HEK293 (cell line): ENCODE measurements around the gene HOXD12.

Source experiments
- CTCF ChIA-PET: fragments of 350-600 bp; formaldehyde crosslinking; extraction: SDS; loops from one replicate; lab custom pipeline; 2021; ENCODE audit warnings: antibody characterized with exemption; lab: Yijun Ruan, JAX
- POLR2A ChIA-PET: fragments of 300-600 bp; formaldehyde crosslinking; extraction: SDS; loops from one replicate; lab custom pipeline; 2020; ENCODE audit warnings: antibody characterized with exemption, inconsistent platforms; lab: Yijun Ruan, JAX
- H3K27ac ChIP-seq: fragments of 200-500 bp; sonication (Bioruptor generic); 2 replicates; pipeline ENCODE4 v1.5.1; 2014; ENCODE audit warnings: low read depth, low read length, control low read depth, inconsistent platforms; ENCODE audit errors: extremely low read depth
- H3K36me3 ChIP-seq, 2 experiments: fragments of 200-500 bp in 1 of 2; sonication (Bioruptor generic) in 1 of 2; 1 replicate in 1 of 2; 2 replicates in 1 of 2; pipeline ENCODE4 v1.5.1; 2014 to 2017; ENCODE audit warnings: inconsistent platforms in 2 of 2, low read length in 2 of 2; ENCODE audit not compliant: control insufficient read depth in 2 of 2, insufficient read depth in 1 of 2
- H3K4me1 ChIP-seq: fragments of 200-500 bp; sonication (Bioruptor generic); 2 replicates; pipeline ENCODE4 v1.5.1; 2014; ENCODE audit warnings: mild to moderate bottlenecking, low read length, inconsistent platforms; ENCODE audit not compliant: control insufficient read depth, insufficient read depth
- H3K4me3 ChIP-seq: 2 replicates; pipeline ENCODE4 v1.5.1; 2011; ENCODE audit warnings: low read depth, mild to moderate bottlenecking, control low read depth, low read length, moderate library complexity
- H3K9me3 ChIP-seq: fragments of 200-500 bp; sonication (Bioruptor generic); 2 replicates; pipeline ENCODE4 v1.5.1; 2014; ENCODE audit warnings: low read depth, low read length, inconsistent platforms; ENCODE audit not compliant: control insufficient read depth, insufficient read depth
- GLIS2 ChIP-seq: fragments of 450-650 bp; formaldehyde crosslinking; IDR thresholded peaks from 2 replicates; pipeline ENCODE4 v1.5.1; 2016; ENCODE audit warnings: missing biosample characterization, missing genetic modification characterization
- KLF1 ChIP-seq: fragments of 450-650 bp; formaldehyde crosslinking; IDR thresholded peaks from 2 replicates; pipeline ENCODE4 v1.5.1; 2016; ENCODE audit warnings: missing biosample characterization, missing genetic modification characterization
- KLF16 ChIP-seq: fragments of 450-650 bp; formaldehyde crosslinking; IDR thresholded peaks from 2 replicates; pipeline ENCODE4 v1.5.1; 2017; ENCODE audit warnings: missing biosample characterization, missing genetic modification characterization
- KLF7 ChIP-seq: fragments of 450-650 bp; formaldehyde crosslinking; IDR thresholded peaks from 2 replicates; pipeline ENCODE4 v1.5.1; 2016; ENCODE audit warnings: missing biosample characterization, missing genetic modification characterization, borderline replicate concordance
- SCRT1 ChIP-seq: fragments of 450-650 bp; formaldehyde crosslinking; IDR thresholded peaks from 2 replicates; pipeline ENCODE4 v1.5.1; 2016; ENCODE audit warnings: missing biosample characterization, missing genetic modification characterization, borderline replicate concordance
- SETDB1 ChIP-seq: IDR thresholded peaks from one replicate; pipeline ENCODE4 v1.6.1; 2017; ENCODE audit warnings: mild to moderate bottlenecking, low read length, moderate library complexity, mixed read lengths; ENCODE audit not compliant: insufficient read length
- TCF7L2 ChIP-seq: IDR thresholded peaks from 2 replicates; pipeline ENCODE4 v1.6.1; 2011; ENCODE audit warnings: low read depth, mild to moderate bottlenecking, inconsistent platforms, low read length, moderate library complexity, borderline replicate concordance
- WT1 ChIP-seq: fragments of 450-650 bp; formaldehyde crosslinking; IDR thresholded peaks from 2 replicates; pipeline ENCODE4 v1.5.1; 2016; ENCODE audit warnings: missing biosample characterization, missing genetic modification characterization
- ZBTB1 ChIP-seq: fragments of 450-650 bp; formaldehyde crosslinking; IDR thresholded peaks from 2 replicates; pipeline ENCODE4 v1.5.1; 2016; ENCODE audit warnings: missing biosample characterization, missing genetic modification characterization
- ZBTB11 ChIP-seq: fragments of 450-650 bp; formaldehyde crosslinking; conservative IDR thresholded peaks from 2 replicates; pipeline ENCODE4 v1.5.1; 2016; ENCODE audit warnings: low read depth, missing biosample characterization, missing genetic modification characterization
- ZNF174 ChIP-seq: fragments of 450-650 bp; formaldehyde crosslinking; IDR thresholded peaks from 2 replicates; pipeline ENCODE4 v1.5.0; 2017; ENCODE audit warnings: missing biosample characterization, mild to moderate bottlenecking, missing genetic modification characterization
- ZNF184 ChIP-seq: fragments of 450-650 bp; IDR thresholded peaks from 2 replicates; pipeline ENCODE4 v1.5.1; 2018; ENCODE audit warnings: missing biosample characterization, mild to moderate bottlenecking, missing genetic modification characterization
- ZNF266 ChIP-seq: fragments of 450-650 bp; formaldehyde crosslinking; IDR thresholded peaks from 2 replicates; pipeline ENCODE4 v1.5.1; 2016; ENCODE audit warnings: missing biosample characterization, missing genetic modification characterization, low read depth
- ZNF362 ChIP-seq: fragments of 450-650 bp; formaldehyde crosslinking; IDR thresholded peaks from 2 replicates; pipeline ENCODE4 v1.5.1; 2016; ENCODE audit warnings: missing biosample characterization, missing genetic modification characterization
- ZNF394 ChIP-seq: fragments of 450-650 bp; formaldehyde crosslinking; IDR thresholded peaks from 2 replicates; pipeline ENCODE4 v1.5.1; 2016; ENCODE audit warnings: missing biosample characterization, missing genetic modification characterization, mild to moderate bottlenecking, moderate library complexity, borderline replicate concordance
- ZNF510 ChIP-seq: fragments of 450-650 bp; formaldehyde crosslinking; IDR thresholded peaks from 2 replicates; pipeline ENCODE4 v1.5.1; 2018; ENCODE audit warnings: mild to moderate bottlenecking, missing genetic modification characterization, missing biosample characterization; ENCODE audit not compliant: insufficient replicate concordance
- ZNF530 ChIP-seq: fragments of 450-650 bp; formaldehyde crosslinking; IDR thresholded peaks from 2 replicates; pipeline ENCODE4 v1.5.1; 2016; ENCODE audit warnings: low read depth, missing biosample characterization, missing genetic modification characterization
- ZNF558 ChIP-seq: fragments of 450-650 bp; formaldehyde crosslinking; IDR thresholded peaks from 2 replicates; pipeline ENCODE4 v1.5.1; 2016; ENCODE audit warnings: missing biosample characterization, missing genetic modification characterization
- ZNF585B ChIP-seq: fragments of 450-650 bp; formaldehyde crosslinking; IDR thresholded peaks from 2 replicates; pipeline ENCODE4 v1.5.1; 2016; ENCODE audit warnings: missing biosample characterization, missing genetic modification characterization
- ZNF610 ChIP-seq: fragments of 450-650 bp; formaldehyde crosslinking; IDR thresholded peaks from 2 replicates; pipeline ENCODE4 v1.5.1; 2016; ENCODE audit warnings: missing biosample characterization, missing genetic modification characterization, borderline replicate concordance
- ZNF654 ChIP-seq: fragments of 450-650 bp; formaldehyde crosslinking; IDR thresholded peaks from 2 replicates; pipeline ENCODE4 v1.5.1; 2016; ENCODE audit warnings: low read depth, missing biosample characterization, missing genetic modification characterization
- ZNF670 ChIP-seq: fragments of 450-650 bp; formaldehyde crosslinking; IDR thresholded peaks from 2 replicates; pipeline ENCODE4 v1.5.1; 2016; ENCODE audit warnings: missing biosample characterization, missing genetic modification characterization, low read depth
- ZNF747 ChIP-seq: fragments of 450-650 bp; formaldehyde crosslinking; IDR thresholded peaks from 2 replicates; pipeline ENCODE4 v1.5.1; 2016; ENCODE audit warnings: missing biosample characterization, missing genetic modification characterization
- ZNF830 ChIP-seq: fragments of 450-650 bp; IDR thresholded peaks from 2 replicates; pipeline ENCODE4 v1.5.0; 2018; ENCODE audit warnings: missing biosample characterization, missing genetic modification characterization, low read depth, mild to moderate bottlenecking, moderate library complexity
- ZNF837 ChIP-seq: fragments of 450-650 bp; formaldehyde crosslinking; IDR thresholded peaks from 2 replicates; pipeline ENCODE4 v1.5.1; 2016; ENCODE audit warnings: missing biosample characterization, missing genetic modification characterization
- TF ChIP-seq, protein P1 (sequence below): fragments of 450-650 bp; formaldehyde crosslinking; IDR thresholded peaks from 2 replicates; pipeline ENCODE4 v1.5.1; 2016; ENCODE audit warnings: missing biosample characterization, missing genetic modification characterization

HOXD12 gene

DNA sequence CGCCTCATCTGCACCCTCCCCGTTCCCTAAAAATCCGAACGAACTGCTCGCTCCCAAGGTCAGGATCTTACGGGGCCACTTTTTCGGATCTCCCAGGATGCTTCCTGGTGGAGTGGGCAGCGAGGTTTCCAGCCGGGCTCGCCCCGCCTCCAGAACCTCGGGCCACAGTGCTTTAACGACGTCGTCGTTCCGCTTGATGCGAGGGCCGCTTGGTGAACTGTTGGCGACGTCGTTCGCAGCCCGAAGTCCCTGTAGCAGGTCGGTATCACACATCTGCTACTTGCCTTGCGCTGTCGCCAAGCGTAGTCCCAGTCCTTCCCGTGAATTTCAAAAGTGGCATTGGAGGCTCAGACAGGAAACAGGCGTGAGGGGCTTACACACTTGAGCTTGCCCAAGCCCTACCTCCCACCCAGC, 31.2 kb upstream of the HOXD12 start:
- H3K9me3 ChIP-seq, result no peaks in the 10 kb centered on the region
- TF ChIP-seq KLF1 (tag by site-specific recombination) (no peak), ZNF394 (tag by site-specific recombination) (no peak), ZBTB11 (tag by site-specific recombination) (no peak), TCF7L2 (no peak), KLF7 (tag by site-specific recombination) (no peak), ZNF184 (no peak), ZNF510 (no peak), ZNF530 (tag by site-specific recombination) (no peak), ZNF830 (tag by site-specific recombination) (no peak)
- TF ChIP-seq, all 188 proteins: peak for 0
- no peaks in the 10 kb centered on the region for H3K4me1 ChIP-seq
- H3K36me3 ChIP-seq, result no peaks in the 10 kb centered on the region
- ChIA-PET POLR2A (no interaction called here), CTCF (no interaction called here)
- H3K4me3 ChIP-seq, result no peak overlapping the region
- no peak overlapping the region for H3K27ac ChIP-seq

GRCh38 chr2:176071330-176072291, 28.0 kb upstream of the HOXD12 start:
- Histone ChIP-seq H3K36me3 (no peaks in the 10 kb centered on the region), H3K9me3 (no peaks in the 10 kb centered on the region), H3K27ac (no peak overlapping the region), H3K4me1 (no peaks in the 10 kb centered on the region), H3K4me3 (no peak overlapping the region)
- POLR2A ChIA-PET, result no interaction called here
- CTCF ChIA-PET, result interaction anchor here (1.0 kb wide), 1 partner anchor 8 kb away, joined by 4 read pairs; no protein-coding TSS in a partner anchor
- TF ChIP-seq GLIS2, result no peak
- TF ChIP-seq ZNF654 (tag by site-specific recombination), result no peak
- TF ChIP-seq ZNF585B, result no peak
- no peak for TF ChIP-seq ZNF670 (tag by site-specific recombination)
- TF ChIP-seq ZNF174 (tag by site-specific recombination), result no peak
- no peak for TF ChIP-seq ZNF837
- TF ChIP-seq SETDB1, result no peak
- TF ChIP-seq WT1, result no peak
- TF ChIP-seq ZNF266 (tag by site-specific recombination), result no peak
- TF ChIP-seq ZNF747 (tag by site-specific recombination), result no peak
- no peak for TF ChIP-seq KLF1 (tag by site-specific recombination)

GRCh38 chr2:176072292-176072669, 27.3 kb upstream of the HOXD12 start:
- ChIA-PET CTCF (no interaction called here), POLR2A (no interaction called here)
- Histone ChIP-seq H3K4me3 (no peak overlapping the region), H3K36me3 (no peaks in the 10 kb centered on the region), H3K4me1 (no peaks in the 10 kb centered on the region), H3K9me3 (no peaks in the 10 kb centered on the region), H3K27ac (no peak overlapping the region)
- TF ChIP-seq SCRT1 (tag by site-specific recombination) (no peak), ZBTB1 (tag by site-specific recombination) (no peak), ZNF670 (tag by site-specific recombination) (no peak), ZNF362 (tag by site-specific recombination) (no peak), KLF16 (tag by site-specific recombination) (no peak), ZNF558 (tag by site-specific recombination) (no peak), SETDB1 (no peak), ZNF610 (no peak)
- TF ChIP-seq, protein P1, sequence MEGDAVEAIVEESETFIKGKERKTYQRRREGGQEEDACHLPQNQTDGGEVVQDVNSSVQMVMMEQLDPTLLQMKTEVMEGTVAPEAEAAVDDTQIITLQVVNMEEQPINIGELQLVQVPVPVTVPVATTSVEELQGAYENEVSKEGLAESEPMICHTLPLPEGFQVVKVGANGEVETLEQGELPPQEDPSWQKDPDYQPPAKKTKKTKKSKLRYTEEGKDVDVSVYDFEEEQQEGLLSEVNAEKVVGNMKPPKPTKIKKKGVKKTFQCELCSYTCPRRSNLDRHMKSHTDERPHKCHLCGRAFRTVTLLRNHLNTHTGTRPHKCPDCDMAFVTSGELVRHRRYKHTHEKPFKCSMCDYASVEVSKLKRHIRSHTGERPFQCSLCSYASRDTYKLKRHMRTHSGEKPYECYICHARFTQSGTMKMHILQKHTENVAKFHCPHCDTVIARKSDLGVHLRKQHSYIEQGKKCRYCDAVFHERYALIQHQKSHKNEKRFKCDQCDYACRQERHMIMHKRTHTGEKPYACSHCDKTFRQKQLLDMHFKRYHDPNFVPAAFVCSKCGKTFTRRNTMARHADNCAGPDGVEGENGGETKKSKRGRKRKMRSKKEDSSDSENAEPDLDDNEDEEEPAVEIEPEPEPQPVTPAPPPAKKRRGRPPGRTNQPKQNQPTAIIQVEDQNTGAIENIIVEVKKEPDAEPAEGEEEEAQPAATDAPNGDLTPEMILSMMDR, result no peak
